ENCODE measurements around the gene TBX15.

The TBX15 gene

GRCh38 chr1:118984722-118985639, 3.2 kb downstream of the TBX15 start:
- no peak for DNase-seq (ENCODE audit: low read depth)

GRCh38 chr1:118984086-118984721, 3.9 kb downstream of the TBX15 start:
- DNase-seq (ENCODE audit: low read depth): no peak

- no peak for DNase-seq (ENCODE audit: low read depth)
Measured at GRCh38 chr1:118983558-118984041, 4.5 kb downstream of the TBX15 start.

DNA sequence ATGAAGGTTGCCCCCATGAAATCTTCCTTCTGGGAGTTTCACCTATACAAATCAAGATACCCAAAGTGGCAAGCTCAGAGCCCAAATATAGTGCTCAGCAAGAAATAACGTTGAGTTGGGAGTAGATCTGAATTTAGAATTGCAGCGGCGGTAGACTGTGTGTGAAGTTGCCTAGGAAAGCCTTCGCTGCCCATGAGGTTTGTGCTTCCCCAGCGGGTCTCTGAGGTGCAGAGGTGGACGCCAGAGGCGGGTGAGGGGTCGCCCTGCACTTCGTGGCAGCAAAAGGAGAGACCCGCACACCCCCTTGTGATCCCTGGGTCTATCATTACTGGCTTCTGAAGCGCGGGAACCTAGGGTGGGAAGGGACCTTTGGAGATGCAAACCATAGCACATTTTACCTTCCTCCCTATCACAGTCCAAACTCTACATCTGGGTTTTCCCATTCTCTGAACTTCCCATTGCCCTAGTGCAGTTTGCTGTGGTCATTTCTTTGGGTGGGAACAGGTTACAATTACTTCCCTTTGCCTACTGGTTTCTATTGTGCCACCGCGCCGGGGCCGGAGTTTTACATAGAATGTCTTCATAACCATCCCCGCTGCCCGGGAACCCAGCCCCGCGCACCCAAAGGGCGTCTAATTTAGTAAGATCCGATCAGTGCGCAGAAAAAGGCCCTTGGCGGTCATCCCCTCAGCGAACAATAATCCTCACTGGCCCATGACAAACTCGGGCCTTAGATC, 5.2 kb downstream of the TBX15 start:
- DNase-seq (ENCODE audit: low read depth): no peak

DNA sequence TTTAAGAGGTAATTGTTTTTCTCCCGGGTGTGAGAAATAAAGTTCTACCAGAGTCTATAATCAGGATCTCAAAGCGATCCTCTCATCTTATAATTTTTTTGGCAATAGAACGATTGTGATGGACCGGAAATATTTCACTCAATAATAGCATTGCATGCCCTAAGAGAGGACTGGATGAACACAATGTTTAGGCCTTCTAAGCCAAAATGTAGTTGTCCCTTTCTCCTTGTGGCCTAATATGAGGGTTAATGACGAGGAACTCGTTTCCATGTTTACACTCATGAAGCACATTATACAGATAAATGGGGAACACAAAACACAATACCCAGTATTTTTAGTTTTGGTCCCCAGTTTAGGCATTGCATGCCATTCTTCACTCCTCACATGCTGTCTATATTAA, 5.9 kb downstream of the TBX15 start:
- DNase-seq (ENCODE audit: low read depth): no peak

DNA sequence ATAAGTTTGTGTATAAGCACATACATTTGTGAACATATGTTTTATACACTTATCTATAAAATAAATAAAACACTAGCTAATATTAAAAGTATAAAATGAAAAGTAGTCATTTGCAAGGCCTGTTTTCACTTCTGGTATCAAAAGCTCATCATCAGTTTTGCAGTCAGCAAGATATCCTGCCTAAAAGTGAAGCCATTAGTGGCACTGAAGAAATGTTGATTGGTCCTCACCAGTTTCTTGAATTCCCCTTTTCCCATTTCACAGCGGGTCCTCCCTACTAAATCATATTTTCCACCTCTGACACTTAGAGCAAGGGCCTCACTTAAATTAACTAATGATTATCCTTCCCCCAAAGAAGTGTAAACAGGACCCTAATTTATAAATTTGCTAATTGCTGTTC, 6.7 kb downstream of the TBX15 start:
- DNase-seq (ENCODE audit: low read depth): no peak

DNA sequence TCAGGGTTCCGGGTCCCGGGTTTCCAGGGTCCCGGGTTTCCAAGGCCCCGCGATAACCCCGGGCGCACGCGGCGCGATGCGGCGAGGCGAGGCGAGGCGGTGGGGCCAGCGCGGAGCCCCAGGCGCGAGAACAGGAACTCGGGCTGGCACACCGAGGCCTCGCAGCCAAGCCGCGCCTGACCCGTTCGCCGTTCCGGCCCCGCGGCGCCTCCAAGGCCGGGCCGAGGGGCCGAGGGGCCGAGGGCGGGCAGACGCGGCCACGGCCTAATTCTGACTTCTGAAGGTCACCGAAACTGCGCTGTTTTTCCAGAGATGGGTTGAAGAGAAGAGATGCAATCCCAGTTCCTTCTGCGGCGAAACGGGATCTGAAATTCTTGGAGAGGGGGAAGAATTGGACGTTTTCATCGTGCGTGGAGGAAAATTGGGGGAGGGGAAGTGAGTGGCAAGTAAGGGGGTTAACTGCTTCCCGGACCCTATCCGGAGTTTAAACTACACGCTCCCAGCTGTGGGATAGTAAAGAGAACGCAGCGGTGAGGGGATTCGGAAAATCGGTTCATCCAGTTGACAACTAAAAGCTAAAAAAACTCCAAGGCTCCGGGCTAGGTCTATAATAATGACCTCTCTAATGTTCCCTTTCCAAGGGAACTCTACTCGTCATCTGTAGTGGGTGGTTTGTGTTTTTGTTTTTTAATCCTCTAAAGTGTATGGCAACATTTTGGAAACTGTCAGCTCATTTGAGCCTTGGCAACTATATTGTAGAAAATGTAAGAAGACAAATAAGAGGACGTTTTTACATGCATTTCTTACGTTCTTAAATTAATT, 8.2 kb downstream of the TBX15 start:
- DNase-seq (ENCODE audit: low read depth): no peak

DNA sequence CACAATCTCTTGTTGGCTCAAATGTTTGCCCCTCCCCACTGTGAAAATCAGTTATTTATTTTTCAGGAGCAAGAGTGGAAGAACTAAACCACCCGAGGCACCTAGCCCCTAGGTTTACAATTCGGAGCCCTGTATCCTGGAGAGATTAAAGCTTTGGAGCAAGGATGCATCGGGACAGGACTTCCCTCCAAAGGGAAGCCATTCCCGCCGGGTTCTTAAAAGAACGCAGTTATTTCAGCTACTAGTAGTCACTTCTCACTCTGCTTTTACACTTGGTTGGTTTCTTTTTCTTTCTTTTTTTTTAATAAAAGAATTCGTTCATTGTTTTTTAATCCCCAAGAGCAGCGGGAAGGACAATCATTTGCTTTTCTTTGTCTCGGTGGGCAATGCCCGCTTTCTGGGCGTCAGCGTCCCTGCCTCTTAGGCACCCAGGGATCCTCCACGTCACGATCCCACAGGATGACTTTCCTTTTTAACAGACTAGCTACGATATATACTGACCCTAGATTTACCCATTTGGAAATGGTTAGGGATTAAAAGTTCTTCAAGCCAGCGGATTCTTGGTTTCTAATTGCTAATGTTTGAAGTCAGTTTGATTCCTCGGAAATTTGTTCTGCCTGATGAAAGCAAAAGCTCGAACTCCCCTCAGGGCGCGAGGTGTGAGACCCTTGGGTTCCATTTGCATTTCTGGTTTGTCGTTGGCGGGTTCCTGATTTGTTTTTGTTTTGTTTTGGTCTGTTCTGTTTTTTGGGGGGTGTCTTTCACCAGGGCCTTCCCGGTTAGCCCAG, 9.0 kb downstream of the TBX15 start:
- no peak for DNase-seq (ENCODE audit: low read depth)

- no peak for DNase-seq (ENCODE audit: low read depth)
Measured at GRCh38 chr1:118977600-118977999, 10.5 kb downstream of the TBX15 start.

DNA sequence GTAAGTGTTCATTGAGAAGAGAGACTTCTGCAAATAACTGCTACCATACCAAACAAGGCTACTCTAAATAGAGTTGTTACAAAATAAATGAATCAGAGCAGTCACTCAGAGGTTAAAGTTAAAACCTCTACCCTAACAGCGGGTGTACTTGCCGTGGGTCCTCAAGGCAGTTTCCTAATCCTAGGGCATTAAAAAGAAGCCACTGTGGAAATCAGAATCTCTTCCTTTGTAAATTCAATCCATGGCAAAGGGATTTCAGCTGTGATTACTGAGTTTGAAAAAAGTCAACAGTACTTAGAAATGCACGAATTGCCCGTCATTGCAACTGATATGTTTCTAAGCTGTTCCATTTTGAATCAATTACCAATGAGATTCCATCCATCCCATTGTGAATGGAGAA, 13.5 kb downstream of the TBX15 start:
- no peak for DNase-seq (ENCODE audit: low read depth)

- no peak for DNase-seq (ENCODE audit: low read depth)
Measured at GRCh38 chr1:118973531-118974137, 14.5 kb downstream of the TBX15 start.

GRCh38 chr1:118973032-118973431, 15.1 kb downstream of the TBX15 start:
- DNase-seq (ENCODE audit: low read depth): no peak

GRCh38 chr1:118970451-118970850, 17.7 kb downstream of the TBX15 start:
- no peak for DNase-seq (ENCODE audit: low read depth)

GRCh38 chr1:118963456-118964430, 24.4 kb downstream of the TBX15 start:
- DNase-seq (ENCODE audit: low read depth): no peak

DNA sequence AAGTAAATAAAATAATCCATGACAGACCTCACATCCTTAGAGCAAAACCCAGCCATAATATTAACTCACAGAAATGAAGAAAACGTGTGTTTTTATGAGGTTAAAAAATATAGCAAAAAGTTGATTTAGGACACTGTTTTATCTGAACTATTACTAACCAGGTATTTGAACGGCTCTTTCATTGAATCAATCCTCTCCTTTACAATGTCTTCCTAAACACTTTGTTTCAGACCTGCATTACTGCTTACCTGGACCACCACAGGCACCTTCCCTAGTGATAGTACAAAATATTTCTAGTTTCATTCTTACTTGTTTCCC, 25.0 kb downstream of the TBX15 start:
- DNase-seq (ENCODE audit: low read depth): no peak

GRCh38 chr1:118961156-118961555, 27.0 kb downstream of the TBX15 start:
- no peak for DNase-seq (ENCODE audit: low read depth)

DNA sequence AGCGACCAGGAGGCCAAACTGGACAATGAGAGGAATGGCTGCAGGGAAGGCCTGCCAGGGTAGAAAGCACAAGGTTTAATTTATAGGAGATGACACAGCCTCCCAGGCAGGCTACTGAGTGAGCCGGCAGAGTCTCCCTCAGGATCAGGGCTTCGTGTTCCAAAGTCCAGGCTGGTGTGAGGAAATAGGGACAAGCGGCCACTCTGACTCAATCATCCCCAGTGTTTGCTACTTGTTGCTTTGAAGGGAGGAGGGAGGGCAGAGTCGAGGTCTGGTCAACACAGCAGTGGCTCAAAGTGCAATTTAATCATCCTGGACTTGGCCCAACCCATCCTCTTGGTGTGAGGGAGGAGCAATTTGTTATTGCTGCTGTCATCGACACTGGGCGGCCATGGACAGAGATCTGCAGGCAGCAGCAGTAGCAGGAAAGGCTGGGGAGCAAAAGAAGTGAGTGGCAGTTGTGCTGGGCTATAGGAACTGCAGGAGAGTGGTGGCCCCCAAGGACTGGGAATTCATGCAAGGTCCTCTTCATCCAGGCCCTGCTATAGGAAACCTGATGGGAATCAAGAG, 27.5 kb downstream of the TBX15 start:
- no peak for DNase-seq (ENCODE audit: low read depth)

- DNase-seq (ENCODE audit: low read depth): no peak
Measured at GRCh38 chr1:118960026-118960561, 28.0 kb downstream of the TBX15 start.

Measured in activated T-helper 1 cell treated with Interleukin-2 at 50 U/mL for 16 hours (primary cell).